T-helper 2 cell treated with Interferon-gamma antibody and Interleukin-4, amounts not matched to agents 100 ng/mL and 5 ng/mL, for 36 hours (primary cell): ENCODE results near the gene SHISAL2A. TPM values are rescaled to one million over a fixed set of nuclear protein-coding genes. Genes with fewer than 3 reads are reported as not detected.

Source experiments
- intact Hi-C: fragments of 100-400 bp; cut with micrococcal nuclease; formaldehyde crosslinking; loops from one replicate; pipeline ENCODE4 v1.15.1; 2023
- total RNA-seq: library from RNA; stranded (reverse); gene quantifications from 2 replicates; pipeline ENCODE4 v1.2.3, GENCODE V29; 2022

SHISAL2A gene
- total RNA-seq: 6.1 and 8.4 TPM in 2 replicates

DNA sequence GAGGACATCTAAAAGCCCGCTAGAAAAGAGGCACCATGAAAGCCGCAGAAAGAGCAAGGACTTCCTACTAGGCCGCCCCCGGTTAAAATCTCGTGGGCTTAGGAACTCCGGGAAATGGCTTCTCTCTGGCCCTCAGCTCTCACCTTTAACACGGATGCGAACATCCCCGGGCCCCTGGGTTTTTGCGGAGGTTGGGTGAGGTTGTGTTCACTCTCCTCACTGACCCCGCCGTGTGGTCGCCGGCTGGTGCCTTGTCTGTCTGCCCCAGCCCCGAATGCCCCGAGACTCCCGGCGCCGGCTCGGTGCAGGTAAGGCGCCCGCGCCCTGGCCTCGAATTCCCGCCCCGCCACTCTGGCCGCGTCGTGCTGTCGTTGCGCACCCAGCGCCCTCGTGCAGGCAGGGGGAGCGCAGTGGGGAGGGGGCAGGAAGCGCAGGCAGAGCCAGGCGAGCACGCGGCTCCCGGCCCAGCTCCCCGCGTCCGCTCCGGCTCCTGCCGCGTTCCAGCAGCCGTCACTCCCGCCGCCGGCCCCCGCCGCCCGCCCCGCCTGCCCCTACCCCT is at the start of gene SHISAL2A:
SHISAL2A (plus strand) TSS at position 437 of the 559 bp plus-strand sequence. CDS start 326 bp downstream, outside the sequence.
- intact Hi-C loops: no loop called here

DNA sequence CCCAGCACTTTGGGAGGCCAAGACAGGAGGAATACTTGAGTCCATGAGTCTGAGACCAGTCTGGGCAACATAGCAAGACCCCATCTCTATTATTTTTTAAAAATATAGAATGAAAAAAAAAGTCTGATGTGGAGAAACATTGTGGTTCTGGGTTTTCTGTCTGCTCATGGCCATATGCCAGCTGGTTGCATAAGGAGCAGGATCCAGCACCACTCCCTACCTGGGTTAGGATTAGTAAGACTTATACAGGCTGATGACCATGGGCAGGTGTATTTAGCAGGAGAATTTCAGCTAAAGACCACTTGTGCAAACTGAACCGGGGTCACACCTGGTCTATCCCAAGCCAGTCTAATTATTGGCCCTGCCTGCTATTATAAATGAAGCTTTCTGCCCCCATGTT is 47.5 kb upstream of the SHISAL2A start:
- intact Hi-C loops: no loop called here

DNA sequence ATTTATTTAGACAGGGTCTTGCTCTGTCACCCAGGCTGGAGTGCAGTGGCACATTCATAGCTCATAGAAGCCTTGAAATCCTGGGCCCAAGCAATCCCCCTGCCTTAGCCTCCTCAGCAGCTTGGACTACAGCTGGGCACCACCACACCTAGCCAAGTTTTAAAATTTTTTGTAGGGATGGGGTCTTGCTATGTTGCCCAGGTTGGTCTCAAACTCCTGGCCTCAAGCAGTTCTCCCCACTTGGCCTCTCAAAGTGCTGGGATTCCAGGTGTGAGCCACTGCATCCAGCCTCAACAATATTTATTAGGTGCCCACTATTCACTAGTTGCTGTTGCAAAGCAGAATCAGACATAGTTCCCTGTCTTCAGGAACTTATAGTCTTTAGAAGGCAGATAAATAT is 44.9 kb upstream of the SHISAL2A start:
- intact Hi-C loops: no loop called here

DNA sequence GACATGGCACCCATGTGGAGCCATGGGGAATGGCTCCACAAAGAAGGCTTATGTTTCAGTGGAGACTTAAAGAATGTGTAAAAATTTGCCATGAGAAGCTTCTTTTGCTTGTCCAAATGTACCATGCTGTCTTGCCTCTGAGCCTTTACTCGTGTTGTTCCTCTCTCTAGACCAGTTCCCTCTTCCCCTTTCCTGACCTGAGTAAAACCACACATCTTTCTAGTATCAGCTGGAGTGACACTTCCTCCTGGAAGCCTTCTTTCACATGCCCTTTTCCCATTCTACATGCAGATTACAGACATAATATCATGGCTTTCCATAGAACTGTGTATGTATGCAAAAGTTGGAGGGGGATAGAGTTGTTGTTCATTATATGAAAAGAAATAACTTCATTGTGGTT is 44.4 kb upstream of the SHISAL2A start:
- intact Hi-C loops: no loop called here

DNA sequence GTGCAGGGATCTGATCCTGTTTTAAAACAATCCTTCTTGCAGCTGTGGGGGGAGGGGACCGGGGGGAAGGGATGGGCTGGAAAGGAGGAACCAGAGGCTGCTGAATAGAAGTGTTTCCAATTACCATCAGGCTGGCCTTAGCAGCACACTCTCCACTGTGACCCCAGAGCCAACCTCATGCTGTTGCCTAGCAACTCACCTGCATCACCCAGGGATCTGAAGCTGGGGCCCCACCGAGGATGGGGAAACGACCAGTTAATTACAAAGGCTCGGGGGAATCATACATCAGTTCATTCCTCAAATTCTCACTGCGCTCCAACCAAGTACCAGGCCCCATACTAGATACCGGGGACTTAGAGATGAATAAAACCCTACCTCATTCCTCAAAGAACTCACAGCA is 42.7 kb upstream of the SHISAL2A start:
- intact Hi-C loops: no loop called here

- intact Hi-C loops: no loop called here
Measured at GRCh38 chr1:52592637-52593323, 40.2 kb upstream of the SHISAL2A start.

- intact Hi-C loops: no loop called here
Measured at GRCh38 chr1:52593495-52593894, 39.5 kb upstream of the SHISAL2A start.

GRCh38 chr1:52595061-52595460 is 37.9 kb upstream of the SHISAL2A start:
- intact Hi-C loops: no loop called here

DNA sequence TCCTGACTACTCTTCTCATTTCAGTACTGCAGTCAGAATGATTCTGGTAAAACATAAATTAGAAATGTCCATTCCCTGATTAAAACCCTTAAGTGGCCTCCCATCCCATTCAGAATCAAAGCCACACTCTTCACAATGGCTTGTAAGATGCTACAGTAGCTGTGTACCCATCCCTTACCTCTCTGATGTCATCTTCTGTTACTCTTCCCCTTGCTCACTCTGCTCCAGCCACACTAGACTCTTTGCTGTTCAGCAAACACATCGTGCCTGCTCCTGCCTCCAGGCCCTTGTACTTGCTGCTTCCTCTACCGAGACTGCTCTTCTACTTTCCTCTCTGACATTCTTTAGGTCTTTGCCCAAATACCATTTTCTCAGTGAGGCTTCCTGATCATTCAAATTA is 35.1 kb upstream of the SHISAL2A start:
- intact Hi-C loops: no loop called here

GRCh38 chr1:52598729-52599128 is 34.2 kb upstream of the SHISAL2A start:
- intact Hi-C loops: no loop called here

- intact Hi-C loops: no loop called here
Measured at GRCh38 chr1:52599236-52599635, 33.7 kb upstream of the SHISAL2A start.

DNA sequence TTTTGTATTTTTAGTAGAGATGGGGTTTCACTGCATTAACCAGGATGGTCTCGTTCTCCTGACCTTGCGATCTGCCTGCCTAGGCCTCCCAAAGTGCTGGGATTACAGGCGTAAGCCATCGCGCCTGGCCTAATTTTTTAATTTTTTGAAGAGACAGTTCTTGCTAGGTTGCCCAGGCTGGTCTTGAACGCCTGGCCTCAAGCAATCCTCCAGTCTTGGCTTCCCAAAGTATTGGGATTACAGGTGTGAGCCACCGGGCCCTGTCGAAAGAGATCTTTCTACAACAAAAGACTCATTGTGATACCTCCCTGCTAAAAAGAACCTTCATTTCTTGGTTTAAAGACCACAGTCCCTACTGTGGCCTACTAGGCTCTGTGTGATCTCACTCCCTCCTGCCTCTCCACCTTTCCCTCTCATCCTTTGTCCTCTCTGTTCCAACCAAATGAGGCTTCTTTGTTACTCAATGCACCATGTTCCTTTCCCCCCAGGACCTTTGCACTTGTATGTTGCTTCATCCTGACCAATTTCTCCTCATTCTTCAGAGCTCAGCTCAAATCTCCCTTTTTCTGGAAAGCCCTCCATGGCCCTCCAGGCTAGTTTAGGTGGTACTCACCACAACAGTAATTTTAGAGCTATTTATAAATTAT is 32.3 kb upstream of the SHISAL2A start:
- intact Hi-C loops: no loop called here

DNA sequence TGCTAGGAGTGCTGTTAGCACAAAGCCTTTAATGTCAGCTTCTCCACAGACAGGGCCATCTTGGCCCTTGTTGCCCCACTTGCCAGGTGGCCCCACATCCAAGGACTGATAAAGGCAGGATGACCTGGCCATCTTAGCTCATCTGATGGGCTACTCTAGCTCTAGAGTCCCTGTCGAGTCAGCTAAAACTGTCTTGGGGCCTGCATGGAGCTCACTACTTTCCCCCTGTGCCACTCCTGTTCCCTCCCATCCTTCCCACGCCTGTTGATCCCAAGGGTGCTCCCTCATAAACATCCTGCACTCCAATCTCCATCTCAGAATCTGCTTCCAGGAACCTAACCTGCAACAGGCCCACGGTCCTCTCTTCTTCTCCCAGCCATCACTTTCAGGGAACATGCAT is 31.4 kb upstream of the SHISAL2A start:
- intact Hi-C loops: no loop called here

GRCh38 chr1:52601991-52602855 is 30.7 kb upstream of the SHISAL2A start, which contains the start of gene GPX7:
Gene GPX7, plus strand, starts transcription at chr1:52602371. Its CDS starts 39 bp downstream, at chr1:52602410.
- intact Hi-C loops: loop anchor here (1.0 kb wide), 2 partner anchors 35 to 49 kb away; partner anchors contain the start of gene TUT4

GRCh38 chr1:52602856-52603600 is 29.9 kb upstream of the SHISAL2A start:
- intact Hi-C loops: loop anchor here (1.0 kb wide), 3 partner anchors 34 to 83 kb away; partner anchors contain the start of gene TUT4

DNA sequence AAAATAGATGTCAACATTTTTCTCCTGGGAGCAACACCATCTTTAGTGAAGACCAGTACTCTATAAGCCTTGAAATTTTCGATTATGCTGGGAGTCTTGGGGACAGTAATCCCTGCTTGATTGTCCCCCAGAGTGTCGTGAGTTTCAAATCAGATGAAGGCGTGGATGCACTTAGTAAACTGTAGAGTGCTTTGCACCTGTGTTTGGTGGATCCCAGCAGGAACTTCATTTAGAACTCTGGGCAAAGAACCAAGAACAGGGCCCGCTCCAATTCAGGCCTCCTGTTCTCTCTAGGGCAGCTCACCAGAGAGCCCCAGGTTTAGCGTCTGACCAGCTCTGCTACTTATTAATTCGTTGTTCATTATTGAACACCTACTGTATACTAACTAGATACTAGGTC is 29.3 kb upstream of the SHISAL2A start:
- intact Hi-C loops: loop anchor here (1.0 kb wide), 1 partner anchor 83 kb away; no protein-coding TSS in a partner anchor

GRCh38 chr1:52604063-52604770 is 28.8 kb upstream of the SHISAL2A start:
- intact Hi-C loops: no loop called here

GRCh38 chr1:52613636-52614373 is 19.2 kb upstream of the SHISAL2A start:
- intact Hi-C loops: no loop called here

GRCh38 chr1:52614671-52615070 is 18.3 kb upstream of the SHISAL2A start:
- intact Hi-C loops: no loop called here
